ENCODE measurements around the gene LAMC2.

Gene LAMC2

DNA sequence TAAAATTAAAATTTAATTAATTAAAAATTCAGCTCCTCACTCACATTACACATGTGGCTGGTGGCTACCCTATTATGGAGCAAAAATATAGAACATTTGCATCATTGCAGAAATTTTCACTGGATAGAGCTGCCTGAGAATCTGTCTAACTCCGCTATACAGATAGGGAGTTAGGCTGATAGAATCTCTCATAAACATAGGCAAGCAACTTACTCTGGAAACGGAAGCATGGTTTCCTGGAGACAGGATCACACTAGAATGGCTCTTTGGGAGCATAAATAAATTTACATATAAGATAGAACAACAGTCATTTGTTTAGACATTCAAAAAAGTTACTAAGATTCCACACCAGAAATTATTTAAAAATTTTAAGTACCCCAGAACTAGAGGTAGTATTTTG is 12.2 kb upstream of the LAMC2 start:
- DNase-seq: no peak

DNA sequence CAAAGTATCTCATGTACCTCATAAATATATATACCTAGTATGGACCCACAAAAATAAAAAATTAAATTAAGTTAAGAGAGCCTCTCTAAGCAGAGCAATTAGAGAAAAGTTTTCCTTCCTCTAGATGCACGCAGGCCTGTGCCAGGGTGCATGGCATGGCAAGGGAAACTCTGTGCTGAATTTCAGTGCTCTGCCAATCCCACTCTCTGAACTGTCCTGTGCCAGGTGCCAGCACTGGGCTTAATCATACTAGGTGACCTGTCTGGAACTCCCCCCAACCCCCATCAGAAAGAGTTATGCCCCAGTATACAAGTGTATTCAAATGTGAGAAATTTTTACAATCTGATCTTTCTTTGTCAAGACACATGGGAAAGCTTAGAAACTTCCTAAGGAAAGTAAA is 10.4 kb upstream of the LAMC2 start:
- DNase-seq: no peak

- no peak for DNase-seq
These were observed 7.5 kb upstream of the LAMC2 start for GRCh38 chr1:183178545-183178944.

- DNase-seq: no peak
These were observed 7.0 kb upstream of the LAMC2 start for GRCh38 chr1:183179033-183179432.

GRCh38 chr1:183180218-183180617 is 5.8 kb upstream of the LAMC2 start:
- DNase-seq: no peak

DNA sequence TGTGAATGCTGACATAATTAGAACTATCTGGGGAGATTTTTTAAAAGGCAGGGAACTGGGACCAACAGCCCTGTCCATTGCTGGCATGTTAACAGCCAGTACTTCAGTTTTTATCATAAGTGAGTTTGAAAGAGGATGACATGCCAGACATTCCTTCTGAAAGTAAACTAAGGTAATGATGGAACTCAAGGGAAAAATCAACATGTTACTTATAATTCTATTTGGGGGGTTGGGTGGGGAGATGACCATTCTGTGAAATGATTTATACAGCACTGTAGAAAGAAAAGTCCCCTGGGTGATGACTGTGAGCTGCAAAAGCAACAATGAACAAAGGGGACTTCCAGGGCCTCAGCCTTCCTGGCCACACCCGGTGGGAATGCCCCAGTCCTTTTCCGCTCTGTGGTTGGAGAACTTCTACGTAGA is 5.4 kb upstream of the LAMC2 start:
- no peak for DNase-seq

GRCh38 chr1:183186841-183187240 is 777 bp downstream of the LAMC2 start:
- no peak for DNase-seq

- no peak for DNase-seq
These were observed 2.2 kb downstream of the LAMC2 start for GRCh38 chr1:183188240-183188639.

DNA sequence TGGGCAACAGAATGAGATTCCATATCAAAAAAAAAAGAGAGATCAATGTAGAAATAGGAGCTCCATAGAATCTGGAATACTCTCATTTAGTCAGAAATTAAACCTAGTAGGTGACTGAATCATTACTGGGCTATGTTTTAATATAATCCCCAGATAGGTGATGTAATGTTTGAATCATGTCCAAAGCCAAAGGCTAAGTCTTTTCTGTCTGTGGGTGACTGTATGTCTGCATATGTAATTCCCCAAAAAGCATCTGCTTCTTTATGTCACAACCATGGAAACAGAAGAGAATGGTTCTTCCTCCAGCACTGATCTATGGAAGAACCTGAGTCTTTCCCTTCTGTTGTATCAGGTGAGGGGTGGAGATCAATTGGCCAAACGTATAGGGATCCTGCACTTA is 5.8 kb downstream of the LAMC2 start:
- no peak for DNase-seq

GRCh38 chr1:183193963-183194525 is 8.0 kb downstream of the LAMC2 start:
- no peak for DNase-seq

DNA sequence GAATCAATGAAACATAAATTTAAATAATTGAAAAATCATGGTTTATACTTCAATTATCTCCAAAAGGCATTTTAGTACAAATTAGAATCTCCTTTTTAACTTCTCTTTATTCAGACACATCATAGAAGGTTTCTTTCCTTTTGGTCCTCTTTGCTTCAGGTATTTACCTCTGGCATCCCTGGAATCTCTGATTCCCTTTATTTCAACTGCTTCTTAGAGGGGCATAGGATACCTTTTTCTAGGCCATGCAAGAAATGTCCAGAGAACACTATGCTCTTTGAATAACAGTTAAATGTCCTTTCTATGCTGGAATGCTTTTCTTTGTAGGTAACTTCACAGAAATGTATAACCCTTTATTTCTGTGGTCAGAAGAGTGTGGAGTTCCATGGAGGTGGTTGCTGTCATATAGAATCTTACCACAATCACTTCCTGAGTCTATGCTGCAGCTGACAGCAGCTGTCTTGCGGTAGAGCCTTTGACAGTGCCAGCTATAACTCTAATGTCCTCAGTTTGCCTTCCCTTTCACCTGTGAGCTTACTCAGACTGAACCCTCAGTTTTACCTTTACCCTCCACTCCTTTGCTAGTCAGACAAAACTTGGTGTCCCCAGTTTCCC is 8.6 kb downstream of the LAMC2 start:
- DNase-seq: peak in 1 of 5 experiments; percentile 87

DNA sequence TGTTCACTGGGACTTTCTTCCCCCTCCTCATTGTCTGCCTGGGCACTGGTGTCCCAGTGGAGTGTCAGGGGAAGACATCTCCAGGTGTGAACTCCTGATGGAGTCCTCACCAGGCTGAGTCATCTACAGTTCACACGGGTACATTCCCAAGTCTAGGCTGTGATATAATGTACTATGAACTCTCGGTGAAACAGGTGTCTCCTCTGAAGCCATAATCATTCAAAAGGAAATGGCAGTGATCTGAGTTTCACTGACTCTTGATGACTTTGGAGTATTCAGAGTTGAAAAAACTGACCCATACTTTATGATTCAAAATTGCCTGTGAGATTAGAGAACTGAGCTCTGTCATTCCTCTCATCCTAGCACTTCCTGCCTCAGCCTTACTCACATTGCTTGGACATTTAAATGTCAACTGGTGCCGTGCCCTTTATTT is 9.1 kb downstream of the LAMC2 start:
- no peak for DNase-seq

GRCh38 chr1:183197762-183198161 is 11.7 kb downstream of the LAMC2 start:
- DNase-seq: no peak

DNA sequence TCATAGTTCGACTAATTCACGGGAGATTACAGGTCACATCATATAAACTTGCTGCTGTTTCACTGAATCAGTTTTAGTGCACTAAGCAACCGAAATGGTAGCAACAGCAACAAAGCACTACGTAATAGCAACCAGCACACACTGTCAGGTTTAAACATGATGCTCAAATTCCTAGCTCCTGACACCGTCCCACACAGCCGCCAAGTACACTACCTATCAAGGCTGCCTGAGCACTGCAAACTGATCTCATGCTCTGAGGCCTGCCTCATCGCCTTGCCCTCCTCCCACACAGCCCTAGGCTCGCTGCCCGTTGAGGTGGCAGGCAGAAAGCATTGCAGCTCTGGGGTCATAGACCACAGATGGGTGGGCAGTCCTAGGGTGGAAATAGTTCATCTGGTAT is 12.4 kb downstream of the LAMC2 start:
- DNase-seq: no peak

DNA sequence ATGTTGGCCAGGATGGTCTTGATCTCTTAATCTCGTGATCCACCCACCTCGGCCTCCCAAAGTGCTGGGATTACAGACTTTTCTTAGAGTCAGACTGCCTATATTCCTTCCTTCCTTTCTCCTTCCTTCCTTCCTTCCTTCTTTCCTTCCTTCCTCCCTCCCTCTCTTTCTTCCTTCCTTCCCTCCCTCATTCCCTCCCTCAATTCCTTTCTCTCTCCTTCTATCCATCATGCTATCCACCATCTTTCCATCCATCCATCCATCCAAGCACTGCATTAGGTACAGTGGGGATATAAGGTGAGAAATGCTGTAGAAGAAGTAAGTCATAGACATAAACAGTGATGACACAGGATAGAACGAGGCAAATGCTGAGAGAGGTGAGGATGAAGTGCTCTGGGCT is 13.2 kb downstream of the LAMC2 start:
- no peak for DNase-seq

GRCh38 chr1:183200451-183200850 is 14.4 kb downstream of the LAMC2 start:
- no peak for DNase-seq

- peak in 1 of 5 experiments; percentile 39 for DNase-seq
These were observed 17.0 kb downstream of the LAMC2 start for GRCh38 chr1:183203094-183203493.

- no peak for DNase-seq
These were observed 19.2 kb downstream of the LAMC2 start for GRCh38 chr1:183205196-183205781.

GRCh38 chr1:183206538-183207122 is 20.6 kb downstream of the LAMC2 start:
- DNase-seq: no peak

- DNase-seq: no peak
These were observed 23.6 kb downstream of the LAMC2 start for GRCh38 chr1:183209533-183210158.

- DNase-seq: no peak
These were observed 24.6 kb downstream of the LAMC2 start for GRCh38 chr1:183210681-183211080.

DNA sequence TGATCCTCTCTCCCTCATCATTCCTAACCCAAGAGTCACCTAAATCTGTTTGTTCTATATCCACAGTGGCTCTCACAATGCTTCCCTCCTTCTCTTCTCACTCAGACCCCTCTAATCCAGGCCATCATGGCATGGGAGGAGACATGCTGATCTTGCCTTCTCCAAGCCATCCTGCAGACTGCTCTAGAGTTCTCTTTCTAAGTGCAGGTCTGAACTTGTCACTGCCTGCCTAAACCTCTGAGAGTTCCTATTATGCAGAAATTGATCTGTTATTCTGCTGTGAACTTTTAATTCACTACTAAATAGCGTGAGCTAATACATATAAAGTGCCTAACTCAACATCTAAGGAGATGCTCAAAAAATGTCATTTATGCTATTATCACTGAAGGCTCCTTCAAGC is 26.8 kb downstream of the LAMC2 start:
- DNase-seq: no peak
